Measurements from ENCODE around the gene SLC39A5.
"Not testable (repeated sequence)": the region's sequence is repeated elsewhere in the genome, so short reads cannot be mapped to it uniquely, and the experiment has no call there.

Gene SLC39A5, protein sequence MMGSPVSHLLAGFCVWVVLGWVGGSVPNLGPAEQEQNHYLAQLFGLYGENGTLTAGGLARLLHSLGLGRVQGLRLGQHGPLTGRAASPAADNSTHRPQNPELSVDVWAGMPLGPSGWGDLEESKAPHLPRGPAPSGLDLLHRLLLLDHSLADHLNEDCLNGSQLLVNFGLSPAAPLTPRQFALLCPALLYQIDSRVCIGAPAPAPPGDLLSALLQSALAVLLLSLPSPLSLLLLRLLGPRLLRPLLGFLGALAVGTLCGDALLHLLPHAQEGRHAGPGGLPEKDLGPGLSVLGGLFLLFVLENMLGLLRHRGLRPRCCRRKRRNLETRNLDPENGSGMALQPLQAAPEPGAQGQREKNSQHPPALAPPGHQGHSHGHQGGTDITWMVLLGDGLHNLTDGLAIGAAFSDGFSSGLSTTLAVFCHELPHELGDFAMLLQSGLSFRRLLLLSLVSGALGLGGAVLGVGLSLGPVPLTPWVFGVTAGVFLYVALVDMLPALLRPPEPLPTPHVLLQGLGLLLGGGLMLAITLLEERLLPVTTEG

DNA sequence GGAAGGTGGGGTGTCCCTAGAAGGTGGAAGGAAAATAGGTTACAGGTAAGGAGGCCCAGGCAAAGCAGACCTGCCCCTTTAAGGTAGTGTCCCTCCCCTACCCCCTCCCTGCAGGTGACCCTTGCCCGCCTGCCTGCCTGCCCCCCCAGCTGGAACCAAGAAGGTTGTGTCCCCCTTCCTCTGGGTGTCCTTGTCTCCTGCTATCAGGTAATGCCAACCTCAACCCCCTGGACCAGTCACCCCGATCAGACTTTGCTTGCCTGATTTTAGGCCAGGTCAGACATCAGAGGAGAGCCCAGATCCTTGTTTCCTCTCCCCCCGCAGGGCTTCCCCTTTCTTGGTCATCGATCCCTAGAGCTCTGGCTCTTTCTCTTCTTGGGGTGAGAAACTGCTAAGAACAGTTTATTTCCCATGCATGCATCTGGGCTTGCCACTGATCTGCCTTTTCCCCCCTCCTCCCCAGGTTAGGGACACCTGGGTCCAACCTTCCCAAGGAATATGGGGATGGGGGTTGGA lies at the start of gene SLC39A5:
SLC39A5 (plus strand) TSS at position 136 of the 516 bp plus-strand sequence. CDS start 1,224 bp downstream, outside the sequence.
- DNase-seq: no peak

DNA sequence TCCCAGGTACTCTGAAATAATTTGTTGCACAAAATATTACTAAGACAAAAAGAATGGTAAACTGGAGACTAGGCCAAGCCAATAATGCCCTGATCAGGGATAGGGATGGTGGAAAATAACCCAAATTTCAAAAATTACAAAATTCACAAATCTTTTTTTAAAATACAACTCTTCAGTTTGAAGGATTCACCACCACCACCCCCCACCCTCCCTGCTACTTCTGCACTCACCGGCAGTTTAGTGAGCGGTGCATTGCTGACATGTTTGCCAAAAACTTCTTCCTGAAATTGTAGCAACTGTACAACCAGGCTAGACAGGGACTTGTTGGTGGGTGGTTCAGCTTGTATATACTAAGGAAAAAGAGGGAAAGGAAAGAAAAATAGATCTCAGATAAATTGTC lies 42.9 kb upstream of the SLC39A5 start:
- no peak for DNase-seq

DNA sequence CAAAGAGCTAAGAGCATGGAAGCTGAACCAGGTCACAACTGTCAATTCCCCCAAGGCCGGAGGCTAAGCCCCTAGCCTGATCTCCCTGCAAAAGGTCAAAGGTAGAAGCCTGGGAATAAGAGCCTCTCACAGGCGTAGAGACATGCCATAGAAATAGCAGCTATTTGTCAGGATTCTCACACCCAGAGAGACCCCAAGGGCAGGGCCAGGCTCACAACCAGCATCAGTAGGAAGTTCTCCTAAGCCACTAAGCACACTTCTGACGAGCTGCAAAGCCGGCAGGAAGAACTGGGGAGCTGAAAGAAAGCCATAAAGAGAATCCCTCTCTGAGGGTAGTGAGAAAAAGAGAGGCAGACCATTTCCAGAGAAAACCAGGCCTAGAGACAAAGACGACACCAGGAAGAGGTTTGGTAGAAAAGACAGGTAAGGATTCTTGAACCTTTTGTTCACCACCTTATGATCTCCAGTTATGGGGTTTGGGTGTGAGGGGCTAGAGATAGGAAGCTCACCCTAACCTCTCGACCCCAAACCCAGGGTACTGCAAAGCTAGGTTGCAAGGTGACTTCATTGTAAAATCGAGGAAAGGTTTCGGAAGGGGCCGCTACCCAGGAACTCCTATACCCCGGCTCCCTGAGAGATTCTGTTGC lies 41.6 kb upstream of the SLC39A5 start:
- no peak for DNase-seq

DNA sequence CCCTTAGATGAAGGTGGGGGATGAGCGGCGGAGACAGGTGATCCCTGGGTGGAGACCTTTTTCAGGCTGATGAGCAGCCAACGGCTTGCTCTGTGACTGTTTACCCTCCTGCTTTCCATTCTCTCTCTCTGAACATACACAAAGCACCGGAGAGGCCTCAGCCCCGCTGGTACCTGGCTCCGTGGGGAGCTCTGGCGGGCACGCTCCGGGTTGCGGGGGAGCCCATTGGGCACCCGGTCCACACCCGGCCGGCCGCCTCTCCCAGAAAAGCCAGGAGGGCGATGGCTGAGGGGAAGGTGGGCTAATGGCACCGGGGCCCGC lies 41.1 kb upstream of the SLC39A5 start:
- DNase-seq: no peak

DNA sequence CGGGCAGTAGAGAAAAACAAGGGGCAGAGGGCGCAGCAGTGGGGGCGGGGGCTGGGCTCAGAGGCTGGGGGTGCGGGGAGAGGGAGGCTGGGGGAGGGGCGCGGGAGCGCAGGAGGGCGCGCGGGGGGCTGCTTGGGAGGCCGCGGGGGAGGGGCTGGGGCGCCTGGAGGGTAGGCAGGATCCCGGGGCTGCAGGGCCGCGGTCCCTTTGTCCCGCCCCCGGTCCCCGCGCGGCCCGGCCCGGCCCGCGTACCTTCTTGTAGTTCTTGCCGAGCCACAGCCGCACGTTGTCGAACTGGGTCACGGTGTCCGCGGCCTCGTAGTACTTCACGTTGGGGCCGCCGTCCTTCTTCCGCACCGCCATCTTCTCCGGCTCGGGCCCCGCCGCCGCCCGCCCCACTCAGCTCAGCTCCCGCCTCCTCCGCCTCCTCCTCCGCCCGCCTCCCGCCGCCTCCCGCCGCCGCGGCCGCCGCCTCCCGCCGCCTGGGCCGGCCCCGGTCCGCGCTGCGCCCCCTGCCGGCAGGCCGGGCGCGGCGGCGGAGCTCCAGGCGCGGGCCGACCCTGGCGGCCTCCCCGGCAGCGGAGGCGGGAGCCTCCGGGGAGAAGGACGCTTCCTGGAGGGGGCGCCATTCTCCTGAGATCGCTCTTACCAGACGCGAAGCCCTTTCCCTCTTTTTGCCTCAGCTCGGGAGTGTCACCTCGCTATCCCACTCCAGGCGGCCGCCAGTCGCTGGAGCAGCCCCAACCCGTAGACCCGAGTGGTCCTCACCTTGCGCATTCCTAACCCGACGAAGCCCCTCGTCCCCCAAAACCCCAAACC lies 40.5 kb upstream of the SLC39A5 start, which contains the start of gene SMARCC2:
SMARCC2 (minus strand) TSS at position 385 of the 819 bp plus-strand sequence; CDS start at position 363, 22 bp downstream.
- peak; percentile 90 for DNase-seq

DNA sequence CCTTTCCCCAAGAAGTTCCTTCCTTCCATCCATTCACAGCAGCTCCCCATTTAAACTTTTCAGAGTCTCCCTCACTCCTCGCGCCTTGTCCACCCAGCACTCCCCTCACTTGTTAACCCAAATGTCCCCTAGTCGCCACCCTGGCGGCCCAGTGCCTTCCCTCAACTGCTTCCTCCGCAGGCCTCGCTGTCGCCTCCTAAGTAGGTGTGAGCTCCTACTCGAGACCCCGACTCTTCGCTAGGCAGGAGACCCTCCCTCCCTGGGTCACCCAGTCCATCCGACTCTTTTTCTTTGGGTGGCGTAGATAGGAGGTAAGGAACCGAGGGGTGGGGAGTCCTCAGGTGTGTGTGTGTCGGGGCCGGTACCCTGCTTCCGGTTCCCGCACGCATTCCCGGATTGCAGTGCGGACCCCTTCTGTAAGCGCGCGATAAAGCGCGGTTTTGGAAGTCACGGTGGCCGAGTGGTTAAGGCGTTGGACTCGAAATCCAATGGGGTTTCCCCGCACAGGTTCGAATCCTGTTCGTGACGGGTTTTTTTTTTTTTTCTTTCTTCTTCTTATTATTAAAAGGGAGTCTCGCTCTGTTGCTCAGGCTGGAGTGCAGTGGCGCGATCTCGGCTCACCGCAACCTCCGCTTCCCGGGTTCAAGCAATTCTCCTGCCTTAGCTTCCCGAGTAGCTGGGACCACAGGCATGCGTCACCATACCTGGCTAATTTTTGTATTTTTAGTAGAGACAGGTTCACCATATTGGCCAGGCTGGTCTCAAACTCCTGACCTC lies 39.7 kb upstream of the SLC39A5 start:
- peak; percentile 92 for DNase-seq

DNA sequence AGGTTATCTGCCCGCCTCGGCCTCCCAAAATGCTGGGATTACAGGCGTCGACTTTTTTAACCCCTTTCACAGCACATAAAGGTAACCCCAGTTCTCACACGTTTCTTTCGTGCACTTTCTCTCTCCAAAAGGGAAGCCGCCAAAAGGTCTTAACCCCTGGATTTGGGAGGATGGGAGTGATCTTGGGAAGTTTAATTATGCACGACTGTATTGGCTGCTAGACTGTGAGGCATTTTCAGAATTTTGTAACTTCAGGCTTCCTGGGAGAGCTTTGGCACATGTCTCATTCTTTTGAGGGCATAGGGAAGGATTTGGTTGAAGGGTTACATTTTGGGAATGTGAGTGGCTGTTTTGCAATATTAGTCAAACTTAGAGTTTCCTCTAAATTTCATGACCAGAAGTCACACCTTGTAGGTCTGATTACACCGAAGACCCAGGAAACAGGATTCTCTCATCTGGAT lies 39.1 kb upstream of the SLC39A5 start:
- DNase-seq: no peak

DNA sequence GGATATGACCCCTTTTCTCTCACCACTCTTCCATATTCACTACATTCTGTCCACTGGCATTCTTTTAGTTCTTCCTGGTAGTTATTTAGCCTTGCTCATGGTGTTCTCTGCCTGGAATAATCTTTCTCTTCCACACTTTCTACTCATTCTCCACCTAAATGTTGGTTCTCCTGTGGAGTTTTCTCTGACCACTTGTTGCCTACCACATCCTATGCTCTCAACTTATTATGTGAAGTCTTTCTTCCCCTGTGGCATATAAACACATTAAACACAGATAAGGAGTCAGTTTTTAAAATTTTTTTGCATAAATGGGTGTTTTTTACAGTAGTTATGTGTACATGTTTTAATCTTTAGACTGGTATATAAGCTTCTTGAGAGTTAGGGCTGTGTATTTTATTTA lies 37.3 kb upstream of the SLC39A5 start:
- no peak for DNase-seq

DNA sequence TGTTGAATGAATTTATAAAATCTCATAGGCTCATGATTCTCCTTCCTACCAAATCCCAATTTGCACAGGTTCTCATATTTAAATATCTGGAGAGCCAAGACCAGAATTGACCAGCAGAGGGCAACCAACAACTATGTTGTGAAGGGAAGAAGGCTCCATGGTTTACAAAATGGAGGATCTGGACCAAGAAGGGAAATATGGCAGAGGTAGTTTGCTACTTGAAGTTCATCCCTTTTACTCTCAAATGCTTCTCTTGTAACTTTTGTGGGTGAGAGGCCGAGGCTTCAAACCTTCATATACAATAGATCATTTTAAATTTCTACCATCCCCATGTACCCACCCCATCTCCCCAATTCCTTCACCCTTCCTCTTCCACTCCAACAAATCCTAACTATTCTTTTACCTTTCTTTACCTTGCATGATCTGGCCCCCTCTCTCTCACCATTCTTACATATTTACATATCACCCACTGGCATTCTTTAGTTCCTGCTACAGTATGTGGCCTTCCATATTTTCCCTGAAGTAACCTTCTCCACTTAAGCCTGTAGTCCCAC lies 36.7 kb upstream of the SLC39A5 start:
- peak; percentile 90 for DNase-seq

DNA sequence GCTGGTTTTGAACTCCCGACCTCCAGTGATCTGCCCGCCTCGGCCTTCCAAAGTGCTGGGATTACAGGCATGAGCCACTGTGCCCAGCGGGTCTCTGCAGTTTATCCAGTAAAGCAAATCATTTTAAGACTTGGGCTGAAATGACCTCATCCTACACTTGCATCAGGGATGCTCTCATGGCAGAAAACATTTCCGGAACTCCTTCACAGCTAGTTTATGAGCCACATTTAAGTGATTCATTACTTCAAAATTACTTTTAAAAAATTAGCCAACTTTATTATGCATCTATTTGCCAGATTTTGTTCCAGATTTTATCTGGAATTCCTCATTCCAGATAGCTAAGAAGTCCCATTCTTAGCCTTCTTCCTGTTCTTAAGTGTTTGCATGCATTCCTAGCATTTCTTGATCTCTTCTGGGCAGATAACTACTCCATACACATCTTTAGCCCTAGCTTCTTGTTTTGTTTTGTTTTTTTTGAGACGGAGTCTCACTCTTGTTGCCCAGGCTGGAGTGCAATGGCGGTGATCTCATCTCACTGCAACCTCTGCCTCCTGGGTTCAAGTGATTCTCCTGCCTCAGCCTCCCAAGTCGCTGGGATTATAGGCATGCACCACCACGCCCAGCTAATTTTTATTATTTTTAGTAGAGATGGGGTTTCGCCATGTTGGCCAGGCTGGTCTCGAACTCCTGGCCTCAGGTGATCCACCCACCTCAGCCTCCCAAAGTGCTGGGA lies 32.9 kb upstream of the SLC39A5 start:
- DNase-seq: not testable (repeated sequence)

DNA sequence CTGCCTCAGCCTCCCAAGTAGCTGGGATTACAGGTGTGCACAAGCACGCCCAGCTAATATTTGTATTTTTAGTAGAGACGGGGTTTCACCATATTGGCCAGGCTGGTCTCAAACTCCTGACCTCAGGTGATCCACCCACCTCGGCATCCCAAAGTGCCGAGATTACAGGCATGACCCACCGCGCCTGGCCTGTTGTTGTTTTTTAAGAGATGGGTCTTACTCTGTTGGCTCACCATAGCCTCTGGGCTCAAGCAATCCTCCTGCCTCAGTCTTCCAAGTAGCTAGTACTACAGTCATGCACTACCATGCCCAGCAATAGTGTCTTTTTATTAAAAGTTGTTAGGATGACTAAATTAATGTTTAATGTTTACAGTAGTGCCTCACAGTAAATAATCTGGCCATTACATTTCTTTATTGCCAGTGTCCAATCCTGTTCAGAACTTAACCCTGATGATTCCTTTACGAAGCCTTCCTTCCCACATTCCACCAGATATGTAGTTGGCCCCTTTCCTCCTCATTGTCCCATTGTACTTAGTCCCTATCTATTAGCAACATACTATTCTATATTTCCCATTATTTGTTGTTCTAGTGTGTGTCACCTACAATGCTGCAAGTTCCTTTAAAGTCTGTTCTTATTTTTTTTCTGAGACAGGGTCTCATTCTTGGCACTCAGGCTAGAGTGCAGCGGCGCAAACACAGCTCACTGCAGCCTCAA lies 31.8 kb upstream of the SLC39A5 start:
- DNase-seq: no peak

DNA sequence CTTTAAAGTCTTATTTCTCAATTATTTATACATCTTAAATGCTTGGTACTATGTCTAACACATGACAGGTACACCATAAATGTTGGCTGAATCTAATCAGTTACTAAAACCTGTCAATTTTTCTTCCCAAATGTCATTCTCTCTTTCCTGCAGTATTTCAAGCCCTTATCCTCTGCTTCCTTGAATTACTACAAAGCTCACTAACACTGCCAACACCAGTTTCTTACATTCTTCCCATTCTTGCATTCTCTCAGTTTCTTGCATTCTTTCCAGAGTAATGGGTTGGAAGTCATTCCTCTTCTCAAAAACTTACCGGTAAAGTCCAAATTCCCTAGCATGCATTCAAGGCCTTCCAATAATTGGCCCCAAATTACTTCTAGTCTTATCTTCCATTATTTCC lies 31.0 kb upstream of the SLC39A5 start:
- DNase-seq: no peak

DNA sequence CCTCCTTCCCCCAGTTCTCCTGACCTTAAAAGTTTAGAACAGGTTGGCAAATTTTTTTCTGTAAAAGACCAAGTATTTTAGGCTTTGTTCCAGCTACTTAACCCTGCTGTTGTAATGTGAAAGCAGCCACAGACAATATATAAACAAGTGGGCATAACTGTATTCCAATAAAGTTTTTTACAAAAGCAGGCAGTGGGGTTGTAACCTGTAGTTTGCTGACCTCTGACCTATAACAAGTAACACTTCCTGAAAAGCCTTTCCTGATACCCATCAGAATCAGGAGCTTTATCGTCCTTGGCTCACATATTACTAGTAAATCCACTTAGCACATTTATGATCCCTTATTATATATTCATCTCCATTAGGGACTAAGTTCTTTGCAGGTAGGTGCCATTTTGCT lies 27.5 kb upstream of the SLC39A5 start:
- DNase-seq: no peak

DNA sequence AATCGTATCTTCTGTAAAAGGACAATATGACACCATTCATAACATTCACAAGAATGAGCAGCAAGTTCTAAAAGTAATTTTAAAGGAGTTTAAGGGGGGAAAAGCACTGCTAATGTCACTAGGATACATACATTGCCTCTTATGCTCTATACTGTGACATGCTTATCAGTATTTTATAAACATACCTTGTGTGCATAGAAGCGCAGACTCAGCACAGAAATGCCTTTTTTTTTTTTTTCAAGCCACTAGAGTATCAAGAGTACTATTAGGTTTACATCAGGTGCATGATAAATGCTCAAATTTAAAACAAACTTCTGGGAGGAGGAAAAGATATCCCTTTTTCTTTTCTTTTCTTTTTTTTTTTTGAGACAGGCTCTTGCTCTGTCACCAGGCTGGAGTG lies 27.0 kb upstream of the SLC39A5 start:
- DNase-seq: no peak

DNA sequence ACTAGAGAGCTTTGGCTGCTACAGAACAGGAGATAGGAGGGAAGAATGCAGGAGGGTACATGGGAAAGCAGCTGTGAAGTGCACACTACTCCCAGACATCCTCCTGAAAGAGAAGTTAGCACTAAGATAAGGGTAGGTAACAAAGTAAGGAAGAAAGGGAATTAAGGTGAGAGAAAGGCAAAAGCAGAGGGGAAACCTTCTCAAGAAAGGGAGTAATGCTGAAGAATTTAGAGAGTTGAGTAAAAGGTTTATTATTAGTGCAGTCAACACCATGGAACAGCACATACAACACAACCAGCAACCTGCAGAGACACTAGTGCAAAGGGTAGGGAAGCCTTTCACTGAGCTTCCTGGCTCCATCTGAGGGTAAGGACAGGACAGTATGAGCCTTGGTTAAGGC lies 25.6 kb upstream of the SLC39A5 start:
- no peak for DNase-seq

DNA sequence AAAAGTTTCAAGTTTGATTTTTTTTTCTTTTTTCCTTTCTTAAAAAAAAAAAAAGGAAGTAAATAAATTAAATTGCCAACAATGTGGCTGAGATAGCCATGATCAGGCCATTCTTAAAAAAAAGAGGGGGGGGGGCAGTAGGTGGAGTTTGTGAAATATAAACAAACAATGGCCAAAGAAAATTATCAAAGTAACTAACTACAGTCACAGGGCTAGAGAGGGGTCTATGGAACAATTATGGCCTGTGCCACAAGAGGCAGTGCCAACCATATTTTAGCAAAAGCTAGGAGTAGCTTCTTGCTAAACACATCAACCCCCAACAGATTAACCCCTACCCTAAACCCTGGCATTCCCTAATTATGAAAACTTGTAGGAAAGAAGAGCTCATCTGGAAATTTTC lies 24.4 kb upstream of the SLC39A5 start:
- no peak for DNase-seq

DNA sequence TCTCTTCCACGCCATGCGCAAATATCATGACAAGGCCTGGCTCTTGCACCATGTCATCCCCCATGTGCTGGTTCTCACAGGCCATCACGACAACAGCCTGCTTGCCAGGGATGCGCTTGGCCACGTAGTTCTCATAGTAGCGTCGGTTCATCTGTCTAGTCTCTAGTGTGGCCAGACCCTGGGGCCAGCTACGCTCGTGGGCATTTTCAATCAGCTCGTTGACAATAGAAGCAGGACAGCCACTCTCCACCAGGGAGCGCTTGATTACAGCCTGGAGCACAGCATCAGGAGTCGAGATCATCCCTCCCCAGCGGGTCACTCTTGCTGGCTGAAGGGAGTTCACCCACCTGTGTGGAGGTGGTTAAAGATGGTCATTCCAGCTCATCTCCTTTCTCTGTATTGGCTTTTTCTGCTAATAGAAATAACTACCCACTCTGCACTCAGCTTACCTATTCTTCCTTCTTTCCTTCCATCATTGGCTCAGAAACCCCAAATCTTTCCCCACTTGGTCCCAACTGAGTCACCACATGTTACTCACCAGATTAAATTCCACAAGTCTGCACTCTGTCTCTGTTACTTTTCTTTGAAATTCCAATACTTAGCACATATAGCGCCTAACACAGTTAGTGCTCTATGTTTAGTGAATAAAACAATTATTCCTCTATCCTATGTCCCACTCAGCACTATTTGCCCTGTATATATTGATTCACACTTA lies 23.2 kb upstream of the SLC39A5 start:
- DNase-seq: no peak

DNA sequence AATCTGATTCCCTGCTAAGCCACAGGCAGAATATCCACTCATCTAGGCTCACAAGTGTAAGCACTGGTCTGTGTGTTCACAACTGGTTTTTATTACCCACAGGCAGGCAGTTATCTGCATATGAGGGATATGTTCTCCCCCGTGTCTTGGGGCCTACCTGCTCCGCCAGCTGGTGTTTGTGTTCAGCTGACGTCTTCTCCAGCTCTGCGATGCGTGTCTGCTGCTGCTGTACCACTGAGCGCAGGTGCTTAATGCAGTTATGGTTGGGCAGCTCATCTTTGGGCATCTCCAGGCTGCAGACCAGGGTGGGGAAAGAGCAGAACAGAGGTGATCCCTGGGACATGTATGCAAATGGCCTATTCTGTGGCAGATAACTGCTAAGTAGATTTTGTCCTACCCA lies 21.8 kb upstream of the SLC39A5 start:
- DNase-seq: no peak

DNA sequence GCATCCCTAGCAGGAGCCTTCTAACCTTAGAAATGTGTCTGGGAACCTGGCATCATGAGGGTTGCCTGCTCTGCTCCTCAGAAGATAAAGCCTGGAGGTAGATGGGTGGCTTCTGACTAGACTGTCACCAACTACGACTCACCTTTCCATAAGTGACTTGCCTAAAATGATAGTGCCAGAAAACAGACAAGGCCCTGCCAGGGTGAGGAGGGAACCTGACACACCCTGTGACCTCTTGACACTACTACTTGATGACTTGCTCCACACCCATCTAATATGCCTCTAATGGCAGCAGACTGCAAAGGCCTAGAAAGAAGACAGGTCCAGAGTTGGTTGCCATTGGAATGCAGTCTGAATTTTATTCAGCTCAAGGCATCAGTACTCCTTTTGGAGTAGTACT lies 17.5 kb upstream of the SLC39A5 start:
- DNase-seq: no peak

DNA sequence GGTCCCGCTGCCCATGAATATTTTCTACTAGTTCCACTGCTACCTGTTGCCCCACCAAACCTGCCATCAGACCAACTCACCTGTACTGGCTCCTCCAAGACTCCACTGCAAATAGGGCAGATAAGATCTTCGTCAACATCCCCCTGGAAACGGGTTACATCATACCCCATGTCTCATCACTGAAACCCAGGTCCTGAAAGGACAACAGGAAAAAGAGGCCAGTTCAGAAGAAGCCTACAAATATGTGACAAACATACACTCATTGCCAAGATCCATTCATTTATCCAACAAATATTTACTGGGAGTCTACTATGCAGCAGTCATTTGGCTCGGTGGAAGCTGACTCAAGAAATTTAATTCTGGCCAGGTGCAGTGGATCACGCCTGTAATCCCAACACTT lies 16.0 kb upstream of the SLC39A5 start:
- DNase-seq: no peak
